ENCODE data around the gene PLXDC2.

The PLXDC2 gene

DNA sequence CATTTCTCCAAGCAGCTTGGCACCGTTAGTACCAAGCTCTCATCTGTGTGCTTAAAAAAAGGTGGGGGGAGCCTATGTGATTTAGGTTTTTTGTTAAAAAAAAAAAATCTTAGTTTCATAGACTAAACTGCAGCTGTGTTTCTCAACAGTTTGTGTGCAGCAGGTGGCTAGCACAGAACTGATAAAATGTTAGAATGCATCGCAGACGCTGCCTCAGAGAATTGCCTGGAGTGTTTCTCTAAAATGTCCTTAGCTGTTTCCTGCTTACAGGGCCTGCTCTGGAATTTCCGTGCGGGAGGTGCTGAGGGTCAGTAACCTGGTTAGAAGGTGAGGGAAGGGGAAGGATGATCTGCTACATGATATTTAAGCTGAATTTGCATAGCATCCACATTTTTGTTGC, 268.9 kb downstream of the PLXDC2 start (continued):
- TF ChIP-seq, protein P1, sequence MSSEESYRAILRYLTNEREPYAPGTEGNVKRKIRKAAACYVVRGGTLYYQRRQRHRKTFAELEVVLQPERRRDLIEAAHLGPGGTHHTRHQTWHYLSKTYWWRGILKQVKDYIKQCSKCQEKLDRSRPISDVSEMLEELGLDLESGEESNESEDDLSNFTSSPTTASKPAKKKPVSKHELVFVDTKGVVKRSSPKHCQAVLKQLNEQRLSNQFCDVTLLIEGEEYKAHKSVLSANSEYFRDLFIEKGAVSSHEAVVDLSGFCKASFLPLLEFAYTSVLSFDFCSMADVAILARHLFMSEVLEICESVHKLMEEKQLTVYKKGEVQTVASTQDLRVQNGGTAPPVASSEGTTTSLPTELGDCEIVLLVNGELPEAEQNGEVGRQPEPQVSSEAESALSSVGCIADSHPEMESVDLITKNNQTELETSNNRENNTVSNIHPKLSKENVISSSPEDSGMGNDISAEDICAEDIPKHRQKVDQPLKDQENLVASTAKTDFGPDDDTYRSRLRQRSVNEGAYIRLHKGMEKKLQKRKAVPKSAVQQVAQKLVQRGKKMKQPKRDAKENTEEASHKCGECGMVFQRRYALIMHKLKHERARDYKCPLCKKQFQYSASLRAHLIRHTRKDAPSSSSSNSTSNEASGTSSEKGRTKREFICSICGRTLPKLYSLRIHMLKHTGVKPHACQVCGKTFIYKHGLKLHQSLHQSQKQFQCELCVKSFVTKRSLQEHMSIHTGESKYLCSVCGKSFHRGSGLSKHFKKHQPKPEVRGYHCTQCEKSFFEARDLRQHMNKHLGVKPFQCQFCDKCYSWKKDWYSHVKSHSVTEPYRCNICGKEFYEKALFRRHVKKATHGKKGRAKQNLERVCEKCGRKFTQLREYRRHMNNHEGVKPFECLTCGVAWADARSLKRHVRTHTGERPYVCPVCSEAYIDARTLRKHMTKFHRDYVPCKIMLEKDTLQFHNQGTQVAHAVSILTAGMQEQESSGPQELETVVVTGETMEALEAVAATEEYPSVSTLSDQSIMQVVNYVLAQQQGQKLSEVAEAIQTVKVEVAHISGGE (tag by site-specific recombination; conservative IDR thresholded peaks at IDR 0.05; ENCODE audit: low read depth), result no peak
- TF ChIP-seq ZFP41 (tag by site-specific recombination; IDR thresholded peaks at IDR 0.05; ENCODE audit: borderline replicate concordance), result no peak
- no peak for TF ChIP-seq ZIC2 (tag by site-specific recombination; IDR thresholded peaks at IDR 0.05)
- no peak for TF ChIP-seq ZNF843 (tag by site-specific recombination; IDR thresholded peaks at IDR 0.05)
- no peak for TF ChIP-seq ZNF530 (tag by site-specific recombination; IDR thresholded peaks at IDR 0.05; ENCODE audit: low read depth)

DNA sequence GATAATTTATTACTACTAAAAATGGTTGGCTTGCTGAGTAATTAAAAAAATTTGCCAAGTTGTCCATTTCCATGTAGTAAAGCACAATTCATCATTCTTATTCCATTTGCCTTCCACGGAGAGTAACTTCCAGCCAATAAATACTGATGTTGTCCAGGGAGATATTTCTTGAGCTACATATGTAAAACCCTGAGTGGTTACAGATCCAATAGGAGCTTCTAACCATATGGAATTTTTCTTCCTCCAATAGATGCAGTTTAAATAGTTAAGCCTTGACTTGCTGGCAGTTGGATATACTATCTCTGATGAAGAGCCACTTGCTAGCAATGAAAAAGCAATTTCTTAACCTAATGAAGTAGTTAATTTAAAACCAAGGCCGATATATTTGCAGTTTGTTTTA, 271.1 kb downstream of the PLXDC2 start:
- Histone ChIP-seq H3K27ac (ENCODE audit: extremely low read depth, low read depth, low read length) (no peak overlapping the region), H3K4me3 (ENCODE audit: low read depth, low read length) (no peak overlapping the region), H3K4me1 (ENCODE audit: control insufficient read depth, insufficient read depth, low read length) (no peaks in the 10 kb centered on the region), H3K9me3 (ENCODE audit: control insufficient read depth, insufficient read depth, low read depth, low read length) (no peaks in the 10 kb centered on the region), H3K36me3 (ENCODE audit: control insufficient read depth in 2 of 2, insufficient read depth in 1 of 2, low read length in 2 of 2) (no peaks in the 10 kb centered on the region)
- ChIA-PET POLR2A (no interaction called here), CTCF (no interaction called here)
- TF ChIP-seq, protein P2, sequence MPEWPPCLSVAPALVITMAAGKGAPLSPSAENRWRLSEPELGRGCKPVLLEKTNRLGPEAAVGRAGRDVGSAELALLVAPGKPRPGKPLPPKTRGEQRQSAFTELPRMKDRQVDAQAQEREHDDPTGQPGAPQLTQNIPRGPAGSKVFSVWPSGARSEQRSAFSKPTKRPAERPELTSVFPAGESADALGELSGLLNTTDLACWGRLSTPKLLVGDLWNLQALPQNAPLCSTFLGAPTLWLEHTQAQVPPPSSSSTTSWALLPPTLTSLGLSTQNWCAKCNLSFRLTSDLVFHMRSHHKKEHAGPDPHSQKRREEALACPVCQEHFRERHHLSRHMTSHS (tag by site-specific recombination; IDR thresholded peaks at IDR 0.05), result no peak
- TF ChIP-seq ZNF785 (tag by site-specific recombination; IDR thresholded peaks at IDR 0.05) (no peak), ZNF558 (tag by site-specific recombination; IDR thresholded peaks at IDR 0.05) (no peak), ZNF354C (tag by site-specific recombination; IDR thresholded peaks at IDR 0.05; ENCODE audit: borderline replicate concordance, low read depth) (no peak), ZBTB7A (tag by site-specific recombination; IDR thresholded peaks at IDR 0.05; ENCODE audit: low read depth) (no peak), ZBTB20 (tag by site-specific recombination; IDR thresholded peaks at IDR 0.05) (no peak), ZNF266 (tag by site-specific recombination; IDR thresholded peaks at IDR 0.05; ENCODE audit: low read depth) (no peak), ZNF404 (tag by site-specific recombination; IDR thresholded peaks at IDR 0.05) (no peak), ZNF157 (tag by site-specific recombination; IDR thresholded peaks at IDR 0.05) (no peak), ZNF248 (tag by site-specific recombination; IDR thresholded peaks at IDR 0.05) (no peak), TCF7L2 (IDR thresholded peaks at IDR 0.05; ENCODE audit: borderline replicate concordance, low read depth, low read length) (no peak), ZNF768 (tag by site-specific recombination; IDR thresholded peaks at IDR 0.05) (no peak), ZNF670 (tag by site-specific recombination; IDR thresholded peaks at IDR 0.05; ENCODE audit: low read depth) (no peak)
- TF ChIP-seq, protein P3, sequence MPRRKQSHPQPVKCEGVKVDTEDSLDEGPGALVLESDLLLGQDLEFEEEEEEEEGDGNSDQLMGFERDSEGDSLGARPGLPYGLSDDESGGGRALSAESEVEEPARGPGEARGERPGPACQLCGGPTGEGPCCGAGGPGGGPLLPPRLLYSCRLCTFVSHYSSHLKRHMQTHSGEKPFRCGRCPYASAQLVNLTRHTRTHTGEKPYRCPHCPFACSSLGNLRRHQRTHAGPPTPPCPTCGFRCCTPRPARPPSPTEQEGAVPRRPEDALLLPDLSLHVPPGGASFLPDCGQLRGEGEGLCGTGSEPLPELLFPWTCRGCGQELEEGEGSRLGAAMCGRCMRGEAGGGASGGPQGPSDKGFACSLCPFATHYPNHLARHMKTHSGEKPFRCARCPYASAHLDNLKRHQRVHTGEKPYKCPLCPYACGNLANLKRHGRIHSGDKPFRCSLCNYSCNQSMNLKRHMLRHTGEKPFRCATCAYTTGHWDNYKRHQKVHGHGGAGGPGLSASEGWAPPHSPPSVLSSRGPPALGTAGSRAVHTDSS (tag by site-specific recombination; IDR thresholded peaks at IDR 0.05), result no peak
- TF ChIP-seq, protein P4, sequence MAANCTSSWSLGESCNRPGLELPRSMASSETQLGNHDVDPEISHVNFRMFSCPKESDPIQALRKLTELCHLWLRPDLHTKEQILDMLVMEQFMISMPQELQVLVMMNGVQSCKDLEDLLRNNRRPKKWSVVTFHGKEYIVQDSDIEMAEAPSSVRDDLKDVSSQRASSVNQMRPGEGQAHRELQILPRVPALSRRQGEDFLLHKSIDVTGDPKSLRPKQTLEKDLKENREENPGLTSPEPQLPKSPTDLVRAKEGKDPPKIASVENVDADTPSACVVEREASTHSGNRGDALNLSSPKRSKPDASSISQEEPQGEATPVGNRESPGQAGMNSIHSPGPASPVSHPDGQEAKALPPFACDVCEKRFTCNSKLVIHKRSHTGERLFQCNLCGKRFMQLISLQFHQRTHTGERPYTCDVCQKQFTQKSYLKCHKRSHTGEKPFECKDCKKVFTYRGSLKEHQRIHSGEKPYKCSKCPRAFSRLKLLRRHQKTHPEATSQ (tag by site-specific recombination; IDR thresholded peaks at IDR 0.05), result no peak
